HG03045 (cell line): ENCODE measurements around the gene TM4SF4.

Experiments
- ATAC-seq: cut with Tn5 transposase; IDR thresholded peaks from one replicate; pipeline ENCODE4 v1.9.1; 2021; ENCODE audit warnings: mild to moderate bottlenecking, moderate library complexity; ENCODE audit not compliant: unreplicated experiment

Gene TM4SF4

GRCh38 chr3:149480326-149481017 lies 6.0 kb downstream of the TM4SF4 start:
- peak; percentile 93 for ATAC-seq

DNA sequence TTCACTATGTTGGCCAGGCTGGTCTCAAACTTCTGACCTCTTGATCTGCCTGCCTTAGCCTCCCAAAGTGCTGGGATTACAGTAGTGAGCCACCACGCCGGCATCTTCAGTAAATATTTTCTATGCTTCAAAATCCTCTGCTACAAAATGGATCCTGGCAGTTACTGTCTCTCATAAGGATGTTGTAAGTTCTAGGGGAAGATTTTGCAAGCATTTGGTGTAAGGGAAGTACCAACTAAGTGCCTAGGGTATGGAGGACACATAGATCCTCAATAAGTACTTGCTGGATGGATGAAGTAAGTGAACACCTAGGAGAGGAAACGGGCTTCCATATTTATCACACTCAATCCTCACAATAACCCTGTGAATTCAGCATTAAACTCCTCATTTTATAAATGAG lies 6.6 kb downstream of the TM4SF4 start:
- ATAC-seq, result no peak

DNA sequence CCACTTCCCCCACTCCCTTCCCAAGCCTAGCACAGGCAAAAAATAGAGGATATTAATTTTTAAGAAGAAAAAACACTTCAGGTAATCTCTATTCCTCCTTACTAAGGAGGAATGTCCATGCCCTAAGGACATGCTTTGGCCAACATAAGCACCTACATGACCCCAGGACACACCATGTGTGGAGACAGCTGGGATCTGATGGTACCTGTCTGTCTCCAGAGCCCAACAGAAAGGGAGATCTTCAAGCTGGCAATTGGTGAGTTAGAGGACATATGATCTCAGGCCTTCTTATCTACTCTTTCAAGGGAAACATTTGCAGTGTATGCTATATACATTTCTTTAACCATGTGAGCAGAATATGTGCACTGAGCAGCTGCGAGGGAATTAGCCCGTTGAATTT lies 7.0 kb downstream of the TM4SF4 start:
- ATAC-seq, result no peak

- ATAC-seq, result no peak
Measured at GRCh38 chr3:149486726-149487125, 12.2 kb downstream of the TM4SF4 start.

DNA sequence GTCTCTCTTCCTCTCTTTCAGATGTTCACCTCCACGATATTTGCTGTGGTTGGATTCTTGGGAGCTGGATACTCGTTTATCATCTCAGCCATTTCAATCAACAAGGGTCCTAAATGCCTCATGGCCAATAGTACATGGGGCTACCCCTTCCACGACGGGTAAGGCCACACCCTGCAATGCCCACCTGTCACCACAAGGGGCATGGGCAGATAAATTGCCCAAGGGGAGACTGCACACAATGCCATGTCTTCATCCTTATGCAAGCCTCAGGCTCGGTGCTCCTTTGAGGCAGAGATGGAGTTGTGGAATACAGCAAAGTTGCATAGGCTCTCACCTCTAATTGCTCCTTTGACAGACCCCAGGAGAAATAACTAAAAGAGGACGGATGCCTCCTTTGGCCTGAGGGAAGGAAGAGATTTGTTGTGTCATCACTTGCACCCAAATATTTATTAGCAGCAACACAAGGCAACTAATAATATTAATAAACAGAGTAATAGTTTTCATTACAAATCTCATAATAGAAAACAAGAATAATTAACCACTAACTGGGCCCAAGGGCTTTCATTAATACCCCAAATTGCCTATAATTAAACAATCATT lies 13.2 kb downstream of the TM4SF4 start:
- peak; percentile 66 for ATAC-seq

DNA sequence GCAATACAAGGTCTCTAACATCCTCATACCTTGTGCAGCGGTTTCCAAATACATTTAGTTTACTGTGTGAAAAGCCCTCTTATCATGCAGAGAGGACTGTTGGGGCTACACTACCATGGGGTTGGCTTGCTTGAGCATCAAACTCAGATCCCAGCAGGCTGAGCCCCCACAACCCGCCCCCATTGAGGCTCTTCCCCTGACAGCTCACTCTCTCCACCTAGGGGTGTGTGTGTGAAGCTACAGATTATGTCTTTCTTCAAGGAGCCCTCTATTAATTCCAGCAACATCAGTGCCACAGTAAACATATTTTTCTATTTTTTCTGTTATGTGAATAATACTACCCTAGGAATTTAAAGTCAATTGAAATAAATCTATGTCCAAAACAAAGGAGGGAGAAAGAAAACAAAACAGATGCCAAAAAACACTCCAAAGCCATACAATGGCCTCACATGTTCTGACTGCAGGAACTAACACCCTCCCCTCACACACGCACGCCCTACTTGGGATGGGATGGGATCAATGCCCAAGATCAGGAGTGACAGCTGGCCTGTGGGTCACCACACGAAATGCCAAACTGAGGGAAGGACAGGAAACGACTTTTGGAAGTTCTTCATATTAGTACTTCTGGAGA lies 14.7 kb downstream of the TM4SF4 start:
- no peak for ATAC-seq

GRCh38 chr3:149490260-149490971 lies 15.9 kb downstream of the TM4SF4 start:
- no peak for ATAC-seq

GRCh38 chr3:149493315-149494021 lies 19.0 kb downstream of the TM4SF4 start:
- no peak for ATAC-seq

DNA sequence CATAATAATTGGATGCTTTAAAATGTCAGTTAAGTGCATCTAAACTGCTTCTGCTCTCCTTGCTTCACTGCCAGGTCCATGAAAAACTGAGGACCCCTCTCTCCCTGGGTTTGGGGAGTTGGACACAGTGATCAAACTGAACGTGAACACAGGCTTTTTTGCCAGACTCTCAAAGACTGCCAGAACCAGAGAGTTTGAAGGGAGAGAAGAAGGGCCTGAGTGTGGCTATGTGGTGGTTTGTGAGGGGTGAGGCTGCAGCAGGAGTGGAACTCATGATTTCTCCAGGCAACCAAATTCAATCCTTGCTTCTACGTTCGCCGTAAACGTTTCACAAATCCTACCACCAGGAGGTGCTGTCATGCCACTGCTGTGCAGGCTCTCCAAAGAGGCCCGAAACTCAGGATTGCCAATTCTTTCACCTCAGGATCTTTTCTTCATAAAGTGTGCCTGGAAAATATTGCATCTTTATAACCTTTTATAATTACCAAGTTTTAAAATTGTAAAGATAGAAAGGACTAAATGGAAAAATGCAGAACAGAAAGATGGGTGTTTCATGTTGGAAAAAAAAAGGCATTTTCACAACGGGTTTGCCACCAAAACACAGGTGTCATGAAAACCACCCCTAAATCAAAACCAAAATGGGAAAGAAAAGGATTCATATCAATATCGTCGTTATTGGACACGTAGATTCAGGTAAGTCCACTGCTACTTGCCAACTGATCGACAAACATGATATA lies 19.7 kb downstream of the TM4SF4 start:
- ATAC-seq, result no peak

- ATAC-seq, result no peak
Measured at GRCh38 chr3:149494759-149495580, 20.5 kb downstream of the TM4SF4 start.

- no peak for ATAC-seq
Measured at GRCh38 chr3:149495581-149496125, 21.2 kb downstream of the TM4SF4 start.

- ATAC-seq, result no peak
Measured at GRCh38 chr3:149496891-149497290, 22.4 kb downstream of the TM4SF4 start.

DNA sequence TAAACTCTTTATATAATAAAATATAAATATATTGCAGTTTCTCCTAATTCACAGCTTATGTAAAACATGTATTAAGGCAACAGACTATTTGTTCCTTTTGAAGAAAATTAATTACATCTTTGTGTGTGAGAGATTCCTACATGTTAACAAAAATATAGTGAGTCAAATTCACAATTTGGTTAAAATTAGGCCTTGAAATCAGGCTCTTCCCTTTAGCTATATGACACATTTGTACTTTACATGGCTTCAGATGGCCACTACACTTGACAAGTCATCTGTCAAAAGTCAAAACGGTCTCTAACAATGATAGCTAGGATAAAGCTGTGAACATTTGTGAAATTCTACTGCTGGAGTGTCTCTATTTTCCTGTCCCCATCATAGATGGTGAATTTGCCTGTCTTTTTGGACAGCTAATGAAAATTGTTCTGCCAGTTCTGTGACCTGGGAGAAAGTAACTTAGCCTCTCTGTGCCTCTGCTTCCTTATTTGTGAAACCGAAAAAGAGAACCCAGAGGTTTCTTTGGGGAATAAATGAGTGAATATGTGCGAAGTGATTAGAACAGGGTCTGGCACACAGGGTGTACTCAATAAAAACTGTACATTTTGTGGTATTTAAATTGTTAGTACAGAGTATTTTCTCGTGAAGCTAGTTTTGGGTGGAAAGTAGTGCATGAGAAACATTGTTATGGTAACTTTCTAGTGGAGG lies 23.6 kb downstream of the TM4SF4 start:
- no peak for ATAC-seq

- no peak for ATAC-seq
Measured at GRCh38 chr3:149501524-149501923, 27.0 kb downstream of the TM4SF4 start.

DNA sequence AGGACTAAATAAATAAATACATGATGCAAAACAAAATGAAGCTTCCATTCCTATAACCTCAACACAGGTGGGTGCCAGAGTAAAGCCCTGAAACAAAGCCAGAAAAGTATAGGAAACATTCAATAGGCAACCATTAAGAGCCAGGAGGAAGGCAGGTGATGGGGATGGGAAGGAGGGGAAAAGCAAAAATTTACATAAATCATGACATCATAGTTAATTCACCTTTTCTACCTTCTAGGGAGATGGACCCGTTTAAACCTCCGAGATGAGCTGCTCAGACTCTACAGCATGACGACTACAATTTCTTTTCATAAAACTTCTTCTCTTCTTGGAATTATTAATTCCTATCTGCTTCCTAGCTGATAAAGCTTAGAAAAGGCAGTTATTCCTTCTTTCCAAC lies 27.9 kb downstream of the TM4SF4 start:
- no peak for ATAC-seq

DNA sequence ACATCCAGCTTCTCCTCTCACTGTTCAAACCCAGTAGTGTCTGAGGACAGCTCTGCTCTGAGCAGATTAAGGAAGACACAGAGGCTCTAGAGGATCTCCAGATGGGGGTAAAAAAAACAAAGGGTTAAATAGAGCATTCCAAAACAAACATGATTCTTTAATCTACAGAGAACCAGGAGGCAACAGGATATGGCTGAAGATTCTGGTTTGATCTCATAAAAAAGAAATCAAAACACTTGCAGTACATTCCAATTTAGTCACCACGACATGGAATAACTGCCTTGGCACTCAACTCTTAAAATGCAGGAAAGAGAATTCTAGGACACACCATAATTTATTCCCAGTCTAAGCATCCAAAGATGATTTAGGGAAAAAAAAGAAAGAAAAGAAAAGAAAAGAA lies 32.0 kb downstream of the TM4SF4 start:
- ATAC-seq, result no peak

DNA sequence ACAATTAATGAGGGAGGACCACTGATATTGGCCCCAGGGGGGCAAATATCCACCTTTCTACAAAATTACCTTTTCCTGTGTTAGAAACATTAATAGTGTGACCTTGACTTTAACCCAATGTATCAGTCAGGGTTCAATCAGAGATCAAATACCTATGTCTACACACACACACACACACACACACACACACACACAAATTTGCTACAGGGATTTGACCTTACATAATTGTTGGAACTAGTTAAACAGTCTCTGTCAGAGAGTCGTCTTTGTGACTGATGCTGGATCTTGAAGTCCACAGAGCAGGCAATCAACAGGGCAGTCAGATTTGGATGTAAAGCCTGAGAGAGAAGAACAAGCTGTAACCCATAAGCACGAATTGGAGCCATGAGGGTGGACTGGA lies 32.5 kb downstream of the TM4SF4 start:
- no peak for ATAC-seq

GRCh38 chr3:149507491-149508324 lies 33.2 kb downstream of the TM4SF4 start:
- no peak for ATAC-seq
